Panc1 (cell line): Measurements from ENCODE around the gene RAX2. TPM values are rescaled to one million over a fixed set of nuclear protein-coding genes. Genes with fewer than 3 reads are reported as not detected.

Experiments
- ATAC-seq: fragments of 200-7000 bp; cut with Tn5 transposase; 2 replicates; pipeline ENCODE4 v1.9.1; 2020; ENCODE audit warnings: mild to moderate bottlenecking, moderate library complexity
- BruUV-seq: library from RNA; stranded (reverse); fragments of 400-500 nt; replicated peaks from 2 replicates; lab custom pipeline; 2021; lab: Mats Ljungman, UMichigan
- CTCF ChIA-PET: fragments of 300-600 bp; sonication (Branson Sonifier 250); formaldehyde crosslinking; loops from one replicate; lab custom pipeline; 2022; ENCODE audit warnings: antibody characterized with exemption; lab: Charles Lee
- POLR2A ChIA-PET: fragments of 300-600 bp; sonication (Branson Sonifier 250); formaldehyde crosslinking; loops from one replicate; lab custom pipeline; 2022; ENCODE audit warnings: antibody characterized with exemption; lab: Charles Lee
- DNase-seq: peaks from one replicate; pipeline ENCODE4 v3.0.0-alpha.2; 2010; ENCODE audit warnings: low read depth, low spot score
- H3K27ac ChIP-seq: 2 replicates; pipeline ENCODE4 v1.5.1; 2011; ENCODE audit warnings: mild to moderate bottlenecking, low read length, inconsistent platforms
- H3K27me3 ChIP-seq: fragments of 200-500 bp; sonication (Bioruptor generic); 2 replicates; pipeline ENCODE4 v1.6.0; 2014; ENCODE audit warnings: low read length, inconsistent platforms; ENCODE audit not compliant: control insufficient read depth, insufficient read depth
- H3K36me3 ChIP-seq: fragments of 200-500 bp; sonication (Bioruptor generic); 2 replicates; pipeline ENCODE4 v1.5.1; 2014; ENCODE audit warnings: inconsistent platforms, mild to moderate bottlenecking, low read length, moderate library complexity; ENCODE audit not compliant: control insufficient read depth, insufficient read depth
- H3K4me1 ChIP-seq: 2 replicates; pipeline ENCODE4 v1.5.1; 2011; ENCODE audit warnings: inconsistent platforms, mild to moderate bottlenecking, low read length, moderate library complexity; ENCODE audit not compliant: control insufficient read depth, insufficient read depth
- H3K4me3 ChIP-seq, 2 experiments: 2 replicates each; pipeline ENCODE4 v1.5.1; 2011 to 2012; ENCODE audit warnings: low read depth in 2 of 2, low read length in 2 of 2, mild to moderate bottlenecking in 2 of 2, inconsistent platforms in 1 of 2, moderate library complexity in 1 of 2
- H3K9me3 ChIP-seq: fragments of 200-500 bp; sonication (Bioruptor generic); 2 replicates; pipeline ENCODE4 v1.5.1; 2014; ENCODE audit warnings: low read depth, mild to moderate bottlenecking, inconsistent platforms, low read length, moderate library complexity; ENCODE audit not compliant: control insufficient read depth, insufficient read depth
- CTCF ChIP-seq: fragments of 450-650 bp; IDR thresholded peaks from 2 replicates; pipeline ENCODE4 v1.5.1; 2017; ENCODE audit warnings: mild to moderate bottlenecking
- POLR2AphosphoS5 ChIP-seq: IDR thresholded peaks from 2 replicates; pipeline ENCODE4 v1.6.1; 2012; ENCODE audit warnings: mild to moderate bottlenecking, low read depth, low read length, moderate library complexity
- REST ChIP-seq, 2 experiments: IDR thresholded peaks; 2 replicates each; pipeline ENCODE4 v1.6.1; 2011 to 2012; ENCODE audit warnings: low read depth in 2 of 2, control low read depth in 1 of 2, low read length in 1 of 2, mild to moderate bottlenecking in 1 of 2, moderate library complexity in 1 of 2; ENCODE audit not compliant: insufficient read depth in 1 of 2
- SIN3A ChIP-seq: IDR thresholded peaks from 2 replicates; pipeline ENCODE4 v1.6.1; 2012; ENCODE audit warnings: low read depth, mild to moderate bottlenecking, low read length, moderate library complexity, borderline replicate concordance; ENCODE audit not compliant: insufficient read depth
- TCF7L2 ChIP-seq: IDR thresholded peaks from 2 replicates; pipeline ENCODE4 v1.6.1; 2011; ENCODE audit warnings: mild to moderate bottlenecking, low read depth, low read length, inconsistent platforms
- in situ Hi-C: cut with HindIII; loops from 2 replicates; pipeline ENCODE4 v1.10.0; 2016; ENCODE audit warnings: low sequenced_read_pairs, low pct_unique_long_range_greater_than_20kb
- intact Hi-C: fragments of 100-400 bp; cut with micrococcal nuclease; formaldehyde crosslinking; loops from one replicate; pipeline ENCODE4 v1.10.0; 2022; ENCODE audit not compliant: unreplicated experiment
- total RNA-seq: library from RNA; stranded (reverse); gene quantifications from one replicate; pipeline ENCODE4 v1.2.1, GENCODE V29; 2021; ENCODE audit not compliant: unreplicated experiment

Gene RAX2
- total RNA-seq, 1 experiment from 2014 or later = not detected

- DNase-seq = no peak
- intact Hi-C loops (no loop called here), in situ Hi-C loops (no loop called here)
- ChIA-PET POLR2A (no interaction called here), CTCF (no interaction called here)
- BruUV-seq = no TSS peak
- H3K27ac ChIP-seq = no peak overlapping the region
- ATAC-seq = no peak
- no peak for TF ChIP-seq TCF7L2
- TF ChIP-seq POLR2AphosphoS5 = no peak
- no peak for TF ChIP-seq CTCF
- no peak for TF ChIP-seq SIN3A
- TF ChIP-seq REST (IDR thresholded peaks at IDR 0.05; ENCODE audit: insufficient read depth in 1 of 2, low read depth in 2 of 2, low read length in 1 of 2) = no peak
- no peaks in the 10 kb centered on the region for H3K36me3 ChIP-seq
- no peaks in the 10 kb centered on the region for H3K9me3 ChIP-seq
- no peaks in the 10 kb centered on the region for H3K27me3 ChIP-seq
- H3K4me3 ChIP-seq = no peak overlapping the region
- no peaks in the 10 kb centered on the region for H3K4me1 ChIP-seq
Observed at GRCh38 chr19:3813473-3814392, 41.7 kb upstream of the RAX2 start.

GRCh38 chr19:3810708-3811355 is 38.8 kb upstream of the RAX2 start:
- ChIA-PET POLR2A (no interaction called here), CTCF (no interaction called here)
- DNase-seq = no peak
- no TSS peak for BruUV-seq
- no peak for ATAC-seq
- TF ChIP-seq POLR2AphosphoS5 (no peak), TCF7L2 (no peak), REST (IDR thresholded peaks at IDR 0.05; ENCODE audit: insufficient read depth in 1 of 2, low read depth in 2 of 2, low read length in 1 of 2) (no peak), SIN3A (no peak), CTCF (no peak)
- Histone ChIP-seq H3K27me3 (no peaks in the 10 kb centered on the region), H3K9me3 (no peaks in the 10 kb centered on the region), H3K4me1 (no peaks in the 10 kb centered on the region), H3K36me3 (no peaks in the 10 kb centered on the region), H3K4me3 (no peak overlapping the region), H3K27ac (no peak overlapping the region)
- in situ Hi-C loops (no loop called here), intact Hi-C loops (no loop called here)
